Stimulated activated memory B cell treated with anti-CD40 and anti-IgM and Interleukin-4, amounts not matched to agents 10 μg/mL and 1 μg/mL and 100 μg/mL, for 72 hours (primary cell): ENCODE data around the gene GPN1.
"Not testable (repeated sequence)": the region's sequence is repeated elsewhere in the genome, so short reads cannot be mapped to it uniquely, and the experiment has no call there.

Source experiments
- ATAC-seq: fragments of 150-1000 bp; cut with Tn5 transposase; 2 replicates; pipeline ENCODE4 v1.10.0; 2021
- H3K27ac Mint-ChIP-seq: one replicate; pipeline ENCODE4 v1.8.0; 2022; ENCODE audit warnings: mild to moderate bottlenecking, mixed read lengths
- H3K27me3 Mint-ChIP-seq: one replicate; pipeline ENCODE4 v1.8.0; 2022; ENCODE audit warnings: mixed read lengths
- H3K36me3 Mint-ChIP-seq: one replicate; pipeline ENCODE4 v1.8.0; 2022; ENCODE audit warnings: mixed read lengths
- H3K4me1 Mint-ChIP-seq: one replicate; pipeline ENCODE4 v1.8.0; 2022; ENCODE audit warnings: mixed read lengths
- H3K4me3 Mint-ChIP-seq: one replicate; pipeline ENCODE4 v1.8.0; 2022; ENCODE audit warnings: mild to moderate bottlenecking, moderate library complexity, mixed read lengths
- H3K9me3 Mint-ChIP-seq: one replicate; pipeline ENCODE4 v1.8.0; 2022; ENCODE audit warnings: mixed read lengths

Gene GPN1

DNA sequence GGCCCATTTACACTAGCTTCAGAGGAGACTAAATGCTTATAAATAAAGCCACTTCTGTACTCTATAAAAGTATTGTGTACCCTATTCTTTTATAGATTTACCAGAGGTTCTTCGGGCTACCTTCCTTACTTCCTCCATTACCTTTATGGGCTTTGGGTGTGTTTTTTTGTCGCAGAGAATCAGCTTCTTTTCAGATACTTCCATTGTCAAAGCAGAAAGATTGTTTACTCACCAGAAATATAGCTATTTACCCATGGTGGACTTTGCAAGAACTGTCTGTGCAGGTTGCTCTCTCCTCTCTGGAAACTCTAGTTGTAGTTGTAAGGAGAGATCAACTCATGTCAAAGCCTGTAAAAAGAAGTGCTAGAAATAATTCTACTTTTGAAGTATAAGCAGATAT, 14.9 kb upstream of the GPN1 start:
- no peak for ATAC-seq
- Mint-ChIP-seq H3K4me1 (no peaks in the 10 kb centered on the region), H3K27ac (no peak overlapping the region), H3K36me3 (peaks cover 52% of the 10 kb centered on the region), H3K27me3 (no peaks in the 10 kb centered on the region), H3K9me3 (no peaks in the 10 kb centered on the region), H3K4me3 (no peak overlapping the region)

DNA sequence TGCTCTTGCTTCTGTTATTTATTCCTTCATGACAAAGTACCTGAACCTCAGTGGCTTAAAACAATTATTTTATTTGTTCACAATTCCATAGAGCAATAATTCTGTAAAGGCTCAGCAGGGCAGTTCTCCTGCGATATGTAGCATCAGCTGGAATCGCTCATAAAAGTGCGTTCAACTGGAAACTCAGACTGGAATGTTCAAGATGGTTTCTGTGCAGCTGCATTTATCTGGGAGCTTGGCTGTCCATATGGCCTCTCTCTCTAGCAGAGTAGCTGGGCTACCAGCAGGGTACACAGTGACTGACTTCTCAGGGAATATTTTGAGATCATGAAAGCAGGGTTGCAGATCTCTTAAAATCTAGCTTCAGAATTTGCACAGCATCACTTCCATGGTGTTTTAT, 13.5 kb upstream of the GPN1 start:
- no peak overlapping the region for H3K27ac Mint-ChIP-seq
- H3K4me3 Mint-ChIP-seq = no peak overlapping the region
- no peaks in the 10 kb centered on the region for H3K27me3 Mint-ChIP-seq
- H3K4me1 Mint-ChIP-seq = no peaks in the 10 kb centered on the region
- peaks cover 60% of the 10 kb centered on the region for H3K36me3 Mint-ChIP-seq
- no peaks in the 10 kb centered on the region for H3K9me3 Mint-ChIP-seq
- no peak for ATAC-seq

DNA sequence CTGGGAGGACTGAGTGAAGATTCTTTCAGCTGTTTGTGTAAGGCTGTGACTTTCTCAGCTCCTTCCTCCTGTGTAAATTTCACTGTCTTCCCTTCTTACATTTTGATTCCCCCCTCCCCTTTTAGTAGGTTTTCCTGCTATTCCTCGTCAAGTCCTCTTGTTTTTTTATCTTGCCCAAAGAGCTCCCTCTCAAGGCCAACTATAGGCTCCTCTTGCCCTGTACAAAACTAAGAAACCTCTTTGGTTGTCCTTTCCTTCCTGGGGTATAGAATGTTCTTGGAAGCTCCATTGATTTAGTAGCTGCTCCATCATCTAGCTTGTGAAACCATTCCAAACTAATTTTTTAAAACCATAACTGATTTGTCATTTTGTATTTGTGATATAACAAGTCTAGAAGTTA, 7.3 kb upstream of the GPN1 start:
- no peak overlapping the region for H3K4me3 Mint-ChIP-seq
- H3K9me3 Mint-ChIP-seq = no peaks in the 10 kb centered on the region
- peaks cover 69% of the 10 kb centered on the region for H3K36me3 Mint-ChIP-seq
- H3K4me1 Mint-ChIP-seq = no peaks in the 10 kb centered on the region
- H3K27ac Mint-ChIP-seq = peak overlapping the region; percentile 66
- no peak for ATAC-seq
- H3K27me3 Mint-ChIP-seq = no peaks in the 10 kb centered on the region

DNA sequence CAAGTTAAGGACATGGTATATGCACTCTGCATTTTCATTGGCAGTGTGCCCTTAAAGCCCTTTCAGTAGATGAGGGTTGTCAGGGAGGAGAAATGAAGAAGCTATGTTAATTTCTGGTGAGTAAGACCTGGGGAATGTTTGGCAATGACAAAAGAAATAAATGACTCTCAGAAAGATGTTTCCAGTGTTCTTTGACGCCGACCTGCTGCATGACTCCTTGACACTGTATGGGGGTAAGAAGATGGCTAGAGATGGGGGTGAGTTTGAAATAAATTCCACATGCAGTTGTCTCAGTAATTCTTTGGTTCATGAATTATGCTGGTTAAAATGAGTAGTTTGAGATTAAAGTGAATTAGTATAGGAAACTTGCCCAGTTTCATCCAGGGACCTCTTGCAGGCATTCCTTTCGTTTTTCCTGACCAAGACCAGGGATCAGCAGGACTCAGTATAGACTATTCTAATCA, 5.9 kb upstream of the GPN1 start:
- H3K9me3 Mint-ChIP-seq = no peaks in the 10 kb centered on the region
- no peaks in the 10 kb centered on the region for H3K4me1 Mint-ChIP-seq
- H3K4me3 Mint-ChIP-seq = no peak overlapping the region
- peaks cover 59% of the 10 kb centered on the region for H3K36me3 Mint-ChIP-seq
- H3K27me3 Mint-ChIP-seq = no peaks in the 10 kb centered on the region
- no peak overlapping the region for H3K27ac Mint-ChIP-seq
- ATAC-seq = no peak

DNA sequence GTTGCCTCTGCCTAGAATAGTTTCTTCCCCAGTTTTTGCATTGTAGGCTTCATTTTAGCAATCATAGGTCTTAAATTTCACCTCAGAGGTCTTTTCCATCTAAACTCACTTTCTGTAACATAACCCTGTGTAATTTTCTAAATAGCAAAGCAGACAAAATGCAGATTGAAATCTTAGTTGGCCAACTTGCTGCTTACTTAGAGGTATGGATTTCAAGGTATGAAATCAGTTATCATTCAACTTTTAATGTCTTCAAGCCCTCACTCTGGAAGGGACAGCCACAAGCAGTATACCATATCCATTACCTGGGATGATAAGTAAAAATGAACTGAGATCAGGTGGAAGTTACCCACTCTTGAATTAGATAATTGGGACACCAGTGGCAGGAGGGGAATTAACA, 3.9 kb upstream of the GPN1 start:
- Mint-ChIP-seq H3K4me1 (no peaks in the 10 kb centered on the region), H3K27ac (no peak overlapping the region), H3K36me3 (peaks cover 48% of the 10 kb centered on the region), H3K4me3 (no peak overlapping the region), H3K27me3 (no peaks in the 10 kb centered on the region), H3K9me3 (no peaks in the 10 kb centered on the region)
- ATAC-seq = no peak

DNA sequence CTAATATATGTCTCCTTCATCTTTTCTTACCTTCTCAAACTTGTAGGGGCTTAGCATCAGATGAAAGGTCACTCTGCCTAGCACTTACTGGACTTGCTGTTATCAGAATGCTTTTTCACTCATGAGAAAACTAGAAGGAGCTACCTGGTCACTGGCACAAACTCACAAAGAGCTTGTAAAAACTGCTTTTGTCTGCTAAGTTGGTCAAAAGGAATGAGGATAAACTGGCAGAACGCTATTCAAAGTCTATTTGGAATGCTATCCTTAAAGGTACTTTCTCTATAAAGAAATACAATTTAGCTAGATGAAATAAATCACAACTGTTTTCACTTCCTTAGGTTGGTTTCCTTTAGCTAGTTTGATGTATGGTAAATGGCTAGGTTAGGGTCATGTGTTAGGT, 2.5 kb upstream of the GPN1 start:
- H3K27ac Mint-ChIP-seq, H3K9me3 Mint-ChIP-seq, H3K4me1 Mint-ChIP-seq, ATAC-seq, H3K4me3 Mint-ChIP-seq, H3K27me3 Mint-ChIP-seq: not testable (repeated sequence)
- peaks cover 40% of the 10 kb centered on the region for H3K36me3 Mint-ChIP-seq

DNA sequence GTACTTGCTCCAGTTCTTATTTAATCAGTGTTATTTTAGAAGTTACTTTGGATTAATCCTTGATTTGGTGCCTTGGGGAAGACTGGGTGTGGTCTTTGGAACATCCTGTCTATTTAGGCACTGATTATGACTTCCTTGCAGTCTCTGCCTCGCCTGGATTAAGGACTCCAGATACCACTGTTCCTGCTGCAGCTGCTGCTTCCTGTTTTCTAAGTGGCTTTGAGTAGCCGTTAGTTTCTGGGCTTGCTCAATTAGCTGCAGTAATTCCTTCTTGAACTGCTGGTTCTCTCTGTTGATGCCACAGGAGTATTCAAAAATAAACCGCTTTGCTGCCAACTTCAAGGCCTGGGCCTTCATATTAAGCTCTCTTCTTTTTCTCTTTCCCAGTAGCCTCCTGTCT, 1.9 kb upstream of the GPN1 start:
- H3K4me3 Mint-ChIP-seq, H3K27me3 Mint-ChIP-seq, ATAC-seq, H3K9me3 Mint-ChIP-seq, H3K27ac Mint-ChIP-seq, H3K4me1 Mint-ChIP-seq: not testable (repeated sequence)
- H3K36me3 Mint-ChIP-seq = peaks cover 37% of the 10 kb centered on the region

DNA sequence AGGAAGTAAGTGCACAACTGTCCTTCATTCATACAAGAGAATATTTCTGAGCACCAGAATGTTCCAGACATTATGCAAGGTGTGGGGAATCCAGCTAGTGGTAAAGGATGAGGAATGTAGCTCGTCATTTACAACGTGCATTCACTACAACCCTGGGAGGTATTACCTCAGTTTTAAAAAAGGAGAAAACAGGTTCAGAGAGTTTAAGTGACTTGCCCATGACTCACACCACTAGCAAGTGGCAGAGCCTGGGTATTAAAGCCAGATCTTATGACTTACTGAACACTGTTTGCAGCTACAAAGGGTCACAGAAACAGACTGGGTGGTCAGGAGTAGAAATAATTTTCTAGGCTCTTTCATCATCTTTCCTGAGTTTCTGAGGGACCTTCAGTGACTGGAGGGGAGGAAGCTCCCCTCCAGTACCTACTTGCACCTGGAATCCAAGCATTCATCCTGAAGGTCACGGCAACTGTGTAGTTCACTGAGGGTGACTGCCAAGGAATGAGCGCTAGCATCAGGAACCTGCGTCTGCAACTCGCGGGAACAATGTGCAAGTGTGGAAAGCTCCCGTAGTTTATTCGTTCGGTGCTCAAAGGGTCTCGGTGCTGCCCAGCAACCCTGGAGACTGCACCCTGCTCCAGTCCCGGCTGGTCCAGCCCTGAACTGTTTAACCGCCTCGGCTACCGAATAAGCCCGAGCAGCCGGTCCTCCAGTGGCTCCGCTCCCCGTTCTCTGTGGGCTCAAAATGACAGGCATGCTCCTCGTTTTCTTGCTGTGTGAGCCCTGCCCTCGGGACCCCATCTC, 685 bp upstream of the GPN1 start:
- no peaks in the 10 kb centered on the region for H3K4me1 Mint-ChIP-seq
- no peaks in the 10 kb centered on the region for H3K27me3 Mint-ChIP-seq
- no peak overlapping the region for H3K27ac Mint-ChIP-seq
- H3K9me3 Mint-ChIP-seq = no peaks in the 10 kb centered on the region
- H3K36me3 Mint-ChIP-seq = peaks cover 32% of the 10 kb centered on the region
- peak; percentile 50 for ATAC-seq
- H3K4me3 Mint-ChIP-seq = no peak overlapping the region

DNA sequence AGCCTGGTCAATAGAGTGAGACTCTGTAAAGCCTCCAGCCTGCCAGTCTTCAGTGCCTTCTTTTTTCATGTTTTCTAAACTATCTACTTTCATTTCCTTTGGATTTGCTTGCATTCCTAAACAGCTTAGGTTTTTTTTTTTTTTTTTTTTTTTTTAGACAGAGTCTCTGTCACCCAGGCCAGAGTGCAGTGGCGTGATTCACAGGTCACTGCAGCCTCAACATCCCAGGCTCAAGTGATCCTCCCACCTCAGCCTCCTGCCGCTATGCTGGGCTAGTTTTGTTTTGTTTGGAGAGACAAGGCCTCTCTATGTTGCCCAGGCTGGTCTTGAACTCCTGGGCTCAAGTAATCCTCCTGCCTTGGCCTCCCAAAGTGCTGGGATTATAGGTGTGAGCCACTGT, 1.4 kb downstream of the GPN1 start:
- not testable (repeated sequence) for H3K4me3 Mint-ChIP-seq, H3K27ac Mint-ChIP-seq, ATAC-seq

DNA sequence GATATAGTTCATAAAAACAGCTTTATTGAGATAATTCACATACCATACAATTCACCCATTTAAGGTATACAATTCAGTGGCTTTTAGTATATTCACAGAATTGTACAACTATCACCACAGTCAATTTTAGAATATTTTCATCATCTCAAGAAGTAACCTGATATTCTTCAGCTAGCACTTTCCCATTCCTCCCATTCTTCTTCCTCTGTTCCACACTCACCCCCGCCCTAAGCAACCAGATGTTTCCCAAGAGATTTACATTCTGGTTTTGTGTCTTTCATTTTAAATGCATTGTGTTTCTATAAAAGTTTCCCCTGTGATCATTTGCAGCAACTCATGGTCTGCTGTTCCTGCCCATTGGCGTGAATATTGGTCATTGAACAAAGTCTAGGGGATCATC, 5.4 kb downstream of the GPN1 start:
- no peaks in the 10 kb centered on the region for H3K27me3 Mint-ChIP-seq
- peaks cover 52% of the 10 kb centered on the region for H3K36me3 Mint-ChIP-seq
- H3K9me3 Mint-ChIP-seq = no peaks in the 10 kb centered on the region
- no peaks in the 10 kb centered on the region for H3K4me1 Mint-ChIP-seq
- no peak overlapping the region for H3K27ac Mint-ChIP-seq
- no peak for ATAC-seq
- no peak overlapping the region for H3K4me3 Mint-ChIP-seq

More for the DNA sequence above, 1.4 kb downstream of the GPN1 start:
- H3K4me1 Mint-ChIP-seq, H3K9me3 Mint-ChIP-seq, H3K27me3 Mint-ChIP-seq: not testable (repeated sequence)
- peaks cover 33% of the 10 kb centered on the region for H3K36me3 Mint-ChIP-seq

DNA sequence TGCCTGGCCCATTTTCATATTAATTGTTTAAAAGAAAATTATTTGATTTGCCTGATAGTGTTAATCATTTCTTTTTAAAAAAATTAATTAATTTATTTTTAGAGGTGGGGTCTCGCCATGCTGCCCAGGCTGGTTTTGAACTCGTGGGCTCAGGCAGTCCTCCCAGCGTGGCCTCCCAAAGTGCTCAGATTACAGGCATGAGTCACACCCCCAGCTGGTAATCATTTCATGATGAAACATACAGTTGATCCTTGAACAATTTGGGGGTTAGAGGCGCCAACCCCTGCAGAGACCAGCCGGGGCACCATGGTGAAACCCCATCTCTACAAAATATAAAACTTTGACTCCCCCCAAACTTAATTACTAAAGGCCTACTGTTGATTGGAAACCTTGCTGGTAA, 7.9 kb downstream of the GPN1 start:
- Mint-ChIP-seq H3K36me3 (peaks cover 66% of the 10 kb centered on the region), H3K27me3 (no peaks in the 10 kb centered on the region), H3K27ac (no peak overlapping the region), H3K4me1 (no peaks in the 10 kb centered on the region), H3K9me3 (no peaks in the 10 kb centered on the region), H3K4me3 (no peak overlapping the region)
- no peak for ATAC-seq

DNA sequence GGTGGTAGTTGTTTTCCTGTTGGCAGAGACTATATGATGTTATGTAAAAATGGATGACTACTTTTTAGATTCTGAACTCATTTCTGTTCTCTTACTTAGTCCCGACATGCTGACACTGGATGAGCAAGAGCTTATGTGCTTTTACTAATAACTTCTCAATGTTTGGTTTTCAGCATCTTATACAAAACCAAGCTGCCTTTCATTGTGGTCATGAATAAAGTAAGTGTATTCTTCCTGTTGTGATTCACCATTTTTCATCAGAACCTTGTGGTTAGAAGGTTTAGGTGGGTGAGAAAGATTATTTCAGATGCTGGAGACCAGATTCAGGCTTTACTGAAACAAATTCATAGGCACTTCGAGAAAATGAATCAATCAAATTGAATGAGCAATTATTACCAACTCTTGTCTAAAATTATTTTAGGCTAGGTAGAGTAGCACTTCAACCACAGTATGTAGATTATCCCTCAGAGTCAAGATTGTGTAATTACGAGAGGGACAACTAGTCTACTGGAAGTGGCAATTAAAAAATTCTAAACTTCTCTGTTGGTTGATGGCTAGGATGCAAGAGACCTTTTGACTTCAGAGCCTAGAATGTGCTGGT, 9.3 kb downstream of the GPN1 start:
- no peak overlapping the region for H3K4me3 Mint-ChIP-seq
- no peaks in the 10 kb centered on the region for H3K4me1 Mint-ChIP-seq
- no peak overlapping the region for H3K27ac Mint-ChIP-seq
- H3K27me3 Mint-ChIP-seq = no peaks in the 10 kb centered on the region
- no peak for ATAC-seq
- no peaks in the 10 kb centered on the region for H3K9me3 Mint-ChIP-seq
- peaks cover 66% of the 10 kb centered on the region for H3K36me3 Mint-ChIP-seq

DNA sequence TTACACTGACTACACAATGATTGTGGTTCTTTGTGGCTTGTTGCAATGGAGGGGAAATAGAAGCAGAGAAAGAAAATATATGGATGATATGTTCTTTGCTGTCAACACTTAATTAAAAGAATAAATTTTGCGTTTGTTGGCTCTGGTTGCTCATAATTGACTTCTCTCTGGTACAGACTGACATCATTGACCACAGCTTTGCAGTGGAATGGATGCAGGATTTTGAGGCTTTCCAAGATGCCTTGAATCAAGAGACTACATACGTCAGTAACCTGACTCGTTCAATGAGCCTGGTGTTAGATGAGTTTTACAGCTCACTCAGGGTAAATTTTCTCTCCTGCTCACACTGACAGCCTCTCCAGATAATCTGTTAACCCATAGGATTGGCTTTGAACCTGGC, 9.9 kb downstream of the GPN1 start:
- no peak for ATAC-seq
- Mint-ChIP-seq H3K27me3 (no peaks in the 10 kb centered on the region), H3K4me1 (no peaks in the 10 kb centered on the region), H3K4me3 (no peak overlapping the region), H3K36me3 (peaks cover 64% of the 10 kb centered on the region), H3K27ac (no peak overlapping the region), H3K9me3 (no peaks in the 10 kb centered on the region)

DNA sequence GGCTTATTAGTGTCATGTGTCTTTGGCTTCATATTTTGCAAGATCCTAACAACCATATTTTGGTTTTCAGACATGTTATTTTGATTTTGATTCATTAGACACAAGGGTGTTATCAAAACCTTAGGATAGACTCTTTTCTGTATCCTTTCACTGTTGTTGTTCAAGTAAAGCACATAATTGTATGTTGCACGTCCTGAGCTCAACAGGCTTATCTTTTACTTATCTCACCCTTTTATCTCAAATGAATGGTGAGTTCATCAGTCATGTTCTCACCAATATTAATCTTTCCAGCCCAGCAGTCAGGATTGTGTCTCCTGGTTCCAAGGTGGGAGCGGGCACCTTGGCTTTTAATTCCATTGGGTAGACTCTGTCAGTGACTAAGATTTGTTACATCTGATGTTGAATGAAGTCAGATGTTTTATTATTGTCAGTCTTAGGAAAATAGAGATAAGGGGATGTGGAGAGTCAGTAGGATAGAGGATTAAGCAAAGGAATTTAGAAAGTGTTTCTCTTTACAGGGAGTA, 11.9 kb downstream of the GPN1 start:
- no peaks in the 10 kb centered on the region for H3K4me1 Mint-ChIP-seq
- H3K36me3 Mint-ChIP-seq = peaks cover 56% of the 10 kb centered on the region
- H3K27ac Mint-ChIP-seq = no peak overlapping the region
- H3K4me3 Mint-ChIP-seq = no peak overlapping the region
- no peaks in the 10 kb centered on the region for H3K9me3 Mint-ChIP-seq
- no peaks in the 10 kb centered on the region for H3K27me3 Mint-ChIP-seq
- no peak for ATAC-seq

DNA sequence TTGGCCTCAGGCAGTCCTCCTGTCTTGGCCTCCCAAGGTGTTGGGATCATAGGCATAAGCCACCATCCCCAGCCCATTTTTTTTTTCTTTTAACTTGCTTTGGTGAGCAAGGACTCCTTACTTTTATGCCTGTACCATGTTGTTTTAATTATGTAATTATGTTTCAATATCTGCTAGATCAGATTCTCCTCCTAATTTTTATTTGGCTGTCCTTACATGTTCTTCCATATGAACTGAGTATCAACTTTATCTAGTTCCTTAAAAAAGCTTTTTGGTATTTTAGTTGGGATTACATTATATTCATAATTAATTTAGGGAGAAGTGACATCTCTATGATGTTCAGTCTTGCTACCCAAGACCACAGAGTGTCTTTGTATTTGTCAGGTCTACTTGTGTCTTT, 16.3 kb downstream of the GPN1 start:
- no peaks in the 10 kb centered on the region for H3K9me3 Mint-ChIP-seq
- no peak overlapping the region for H3K4me3 Mint-ChIP-seq
- no peaks in the 10 kb centered on the region for H3K27me3 Mint-ChIP-seq
- H3K4me1 Mint-ChIP-seq = no peaks in the 10 kb centered on the region
- ATAC-seq = no peak
- peaks cover 58% of the 10 kb centered on the region for H3K36me3 Mint-ChIP-seq
- no peak overlapping the region for H3K27ac Mint-ChIP-seq

DNA sequence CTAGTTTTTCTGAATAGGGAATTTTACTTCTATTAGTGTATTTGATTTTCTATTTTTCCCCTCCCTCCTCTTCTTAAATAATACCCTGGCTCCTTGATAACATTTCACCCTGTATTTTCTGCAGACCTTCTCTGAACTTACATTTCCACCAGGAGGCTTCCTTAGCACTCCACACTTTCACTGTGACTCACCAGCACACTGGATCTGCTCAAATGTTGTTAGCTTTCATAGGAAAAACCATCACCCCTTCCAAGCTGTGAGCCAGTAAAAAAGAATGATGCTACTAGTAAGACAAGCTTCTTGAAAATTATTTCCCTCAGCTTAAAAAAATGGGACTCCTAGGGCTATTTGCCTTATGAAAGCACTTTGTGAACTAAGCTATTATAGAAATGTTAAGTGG, 18.4 kb downstream of the GPN1 start:
- Mint-ChIP-seq H3K36me3 (peaks cover 43% of the 10 kb centered on the region), H3K9me3 (no peaks in the 10 kb centered on the region), H3K4me3 (no peak overlapping the region), H3K27me3 (no peaks in the 10 kb centered on the region), H3K4me1 (no peaks in the 10 kb centered on the region), H3K27ac (no peak overlapping the region)
- no peak for ATAC-seq
